Activated CD4-positive, CD25-positive, alpha-beta regulatory T cell treated with anti-CD3 and anti-CD28 coated beads, Interleukin-2, amount 50 U/mL, for 16 hours (primary cell): Measurements from ENCODE around the gene CACNA1C.

Experiments
- DNase-seq: peaks from one replicate; pipeline ENCODE4 v3.0.0-alpha.2; 2020; ENCODE audit warnings: low read depth, low spot score

The CACNA1C gene

DNA sequence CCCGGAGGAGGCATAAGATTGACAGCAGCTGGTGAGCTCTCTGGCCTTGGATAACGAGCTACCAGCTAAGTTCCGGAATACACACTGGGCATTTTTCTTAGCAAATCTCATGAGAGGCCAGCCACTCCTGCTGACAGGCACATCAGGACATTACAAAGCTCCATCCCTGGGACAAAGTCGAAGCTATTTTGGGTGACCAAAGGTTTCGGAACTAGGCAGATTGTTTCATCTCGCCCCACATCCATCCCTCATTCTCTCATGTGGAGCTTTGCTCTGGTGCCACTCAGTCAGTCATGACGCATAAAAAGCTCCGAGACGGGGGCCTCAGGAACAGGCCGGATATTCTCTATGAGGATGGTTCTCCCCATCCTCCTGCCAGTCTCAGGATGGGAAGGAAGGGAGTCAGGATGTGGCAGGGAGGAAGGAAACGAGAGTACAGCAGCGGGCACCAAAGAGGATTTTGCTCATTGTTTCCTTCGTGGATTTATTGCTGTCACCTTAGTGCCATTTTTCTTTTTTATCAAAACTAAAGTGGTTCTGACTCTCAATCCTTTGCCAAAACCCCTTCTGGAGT is 488.9 kb downstream of the CACNA1C start:
- no peak for DNase-seq

DNA sequence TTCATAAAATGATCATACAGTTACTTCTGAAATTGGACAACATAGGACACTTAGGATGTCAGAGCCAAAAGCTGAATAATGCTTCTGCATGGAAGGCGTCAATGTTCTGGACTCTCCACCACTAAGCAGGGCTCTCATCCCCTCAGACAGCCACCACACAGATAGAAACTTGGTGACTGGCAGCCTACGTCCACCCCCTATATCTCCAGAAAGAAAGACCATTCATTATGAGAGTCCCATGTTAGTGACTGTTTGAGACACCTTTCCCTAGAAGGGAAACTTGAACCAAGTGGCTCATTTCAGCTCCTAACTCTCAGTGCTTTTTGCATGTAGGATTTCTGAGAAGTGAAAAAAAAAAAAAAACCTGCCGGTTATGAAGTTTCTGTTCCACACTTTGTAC is 491.0 kb downstream of the CACNA1C start:
- no peak for DNase-seq

DNA sequence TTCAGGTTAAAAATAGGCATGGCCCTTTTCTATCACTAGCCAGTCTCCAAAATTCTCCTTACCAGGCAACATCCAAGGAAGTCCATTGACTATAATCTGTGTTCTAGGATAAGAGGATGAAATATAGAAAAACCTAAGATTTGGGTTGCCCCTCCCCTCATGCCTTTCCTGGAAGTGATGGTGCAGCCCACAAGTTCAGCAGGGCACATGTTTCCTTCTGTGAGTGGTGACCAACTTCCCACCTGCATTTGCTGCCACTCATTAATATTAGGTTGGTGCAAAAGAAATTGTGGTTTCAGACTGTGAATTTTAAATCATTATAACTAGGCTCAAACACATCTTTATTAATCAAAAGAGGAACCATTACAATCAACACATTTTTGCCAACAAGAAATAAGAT is 491.4 kb downstream of the CACNA1C start:
- no peak for DNase-seq

DNA sequence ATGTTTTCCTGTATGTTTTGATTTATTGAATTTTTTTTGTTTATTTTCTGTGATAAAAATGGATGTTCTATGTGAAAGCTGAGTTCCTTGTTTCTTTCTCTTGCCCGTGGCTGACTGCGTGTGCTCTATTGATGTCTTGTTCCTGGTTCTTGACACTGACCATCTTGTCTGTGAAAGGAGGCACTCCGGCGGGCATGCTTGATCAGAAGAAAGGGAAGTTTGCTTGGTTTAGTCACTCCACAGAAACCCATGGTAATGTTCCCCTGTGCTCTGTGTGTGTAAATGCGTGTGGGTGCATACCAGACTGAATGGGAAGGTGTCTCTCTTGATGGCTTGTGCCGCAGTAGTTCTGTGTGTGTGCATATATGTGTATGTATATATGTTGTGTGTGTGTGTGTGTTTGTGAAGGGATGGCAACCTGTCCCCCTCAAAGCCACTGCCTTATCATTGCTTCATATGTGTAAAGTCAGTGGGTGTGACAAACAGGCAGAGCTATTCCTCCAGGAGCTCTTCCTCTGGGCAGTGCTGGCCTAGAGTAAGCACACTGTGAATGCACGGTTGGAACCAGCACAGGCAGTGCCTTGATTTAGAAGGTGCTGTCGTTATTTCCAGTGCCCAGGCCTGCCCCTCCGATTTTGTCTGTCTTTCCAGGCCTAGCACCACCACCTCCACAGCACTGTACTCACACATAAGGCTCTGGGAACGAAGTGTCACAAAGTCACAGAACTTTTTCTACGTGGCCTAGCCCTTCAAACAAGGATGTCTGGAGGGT is 494.7 kb downstream of the CACNA1C start:
- DNase-seq: no peak

DNA sequence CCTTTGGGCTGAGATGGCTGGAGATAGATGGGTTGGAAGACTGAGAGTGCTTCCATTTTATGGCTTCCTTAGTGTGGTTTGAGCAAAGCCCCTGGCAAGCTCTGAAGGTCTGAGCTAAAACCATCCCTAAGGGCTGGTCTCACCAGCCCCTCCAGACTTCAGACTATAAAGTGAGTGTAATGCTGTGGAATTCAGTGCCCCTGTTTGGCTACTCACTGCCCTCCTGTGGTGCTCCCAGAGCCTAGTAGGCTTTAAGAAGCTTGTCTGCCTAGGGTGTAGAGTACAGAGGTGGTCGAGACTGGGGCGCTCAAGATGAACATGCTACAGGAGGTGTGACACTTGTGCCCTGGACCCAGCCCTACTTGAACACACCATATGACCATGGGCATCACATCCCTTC is 495.3 kb downstream of the CACNA1C start:
- no peak for DNase-seq

DNA sequence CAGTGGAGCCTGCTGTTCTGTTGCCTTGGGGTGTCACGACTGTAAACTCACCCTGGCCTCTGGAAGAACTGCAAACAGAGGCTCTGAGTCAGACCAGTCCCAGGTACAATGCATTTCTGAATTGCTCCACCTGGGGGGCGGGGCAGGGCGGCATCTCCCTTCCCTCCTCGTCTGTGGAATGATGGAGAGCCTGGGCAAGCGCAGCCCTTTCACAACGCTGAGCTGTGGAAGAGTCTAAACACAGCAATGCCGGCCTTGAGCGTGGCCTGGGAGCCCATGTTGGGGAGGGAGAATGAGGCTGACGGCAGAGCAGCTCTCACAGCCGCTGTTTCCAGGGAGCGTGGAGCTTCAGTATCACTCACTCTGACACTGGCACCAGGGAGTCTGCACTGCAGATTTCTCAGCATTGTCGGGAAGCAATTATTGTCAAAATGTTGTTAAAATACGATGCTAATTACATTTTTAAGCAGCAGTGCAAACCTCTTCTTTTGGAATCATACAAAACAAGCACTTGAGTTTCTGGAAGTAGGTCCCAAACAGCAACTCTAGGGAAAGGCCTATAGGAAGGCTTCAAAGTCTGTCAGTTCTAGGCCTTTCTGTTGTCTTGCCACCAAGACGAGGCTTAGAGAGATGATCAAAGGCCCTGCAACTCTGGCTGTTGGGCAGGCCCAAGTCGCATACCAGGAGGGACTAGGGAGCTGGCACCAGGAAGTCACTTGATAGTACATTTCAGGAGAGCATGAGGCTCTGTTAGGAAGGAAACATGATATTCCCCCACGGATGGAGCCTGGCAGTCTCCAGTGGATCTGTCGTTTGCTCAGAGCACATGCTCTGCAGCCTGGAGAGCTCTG is 498.0 kb downstream of the CACNA1C start:
- no peak for DNase-seq

DNA sequence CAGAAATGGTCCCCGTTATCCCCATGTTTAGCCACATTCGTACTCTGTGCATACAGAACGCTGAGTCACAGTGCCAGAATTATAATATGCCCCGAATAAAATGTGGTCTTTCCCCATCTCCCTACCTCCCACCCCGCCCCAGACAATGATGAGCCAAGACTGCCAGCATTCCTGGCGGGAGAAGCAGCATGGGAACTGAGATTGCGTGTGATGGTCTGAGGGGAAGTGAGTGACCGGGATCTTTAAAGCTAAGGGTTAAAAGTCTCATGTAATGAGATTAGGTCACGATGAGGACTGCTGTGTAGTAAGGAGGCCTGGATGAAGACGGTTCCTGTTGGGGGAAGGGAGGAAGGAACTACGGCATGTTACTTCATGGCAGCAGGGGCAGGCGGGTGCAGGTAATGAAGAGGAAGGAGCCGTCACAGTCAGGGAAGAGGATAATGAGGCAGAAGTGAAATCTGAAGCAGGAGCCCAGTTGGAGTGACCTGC is 498.7 kb downstream of the CACNA1C start:
- DNase-seq: no peak

DNA sequence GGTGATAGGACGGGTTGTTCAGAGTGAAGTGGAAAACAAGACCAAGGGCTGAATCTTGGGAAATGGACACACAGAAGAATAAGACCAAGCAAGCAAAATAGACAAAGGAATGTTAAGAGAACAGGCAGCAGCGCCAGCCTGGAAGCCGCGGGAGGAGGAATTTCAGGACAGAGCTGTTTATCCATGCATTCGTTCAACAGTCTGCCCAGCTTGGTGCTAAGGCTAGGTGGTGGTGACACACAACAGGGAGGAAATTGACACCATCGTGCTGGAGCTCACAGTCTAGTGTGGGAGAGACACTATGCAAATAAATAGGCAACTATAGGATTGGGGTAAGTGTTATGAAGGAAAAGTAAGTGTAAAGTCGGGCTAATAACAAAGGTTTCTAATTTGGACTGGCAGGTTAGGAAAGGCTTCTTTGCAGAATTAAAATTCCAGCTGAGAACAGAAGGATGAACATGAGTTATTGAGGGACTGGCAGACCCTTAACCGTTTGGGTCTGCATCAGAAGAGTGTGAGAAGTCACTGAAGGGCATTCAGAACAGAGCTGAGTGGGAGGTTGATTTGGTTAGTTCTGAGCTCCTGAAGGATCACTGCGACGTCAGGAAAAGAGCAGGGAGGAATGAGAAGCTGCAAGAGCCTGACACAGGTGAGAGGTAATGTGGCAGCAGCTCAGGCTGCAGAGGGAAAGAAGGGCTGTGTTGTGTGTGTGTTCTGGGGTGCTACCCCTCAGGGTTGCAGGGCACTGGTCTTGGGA is 499.4 kb downstream of the CACNA1C start:
- no peak for DNase-seq

DNA sequence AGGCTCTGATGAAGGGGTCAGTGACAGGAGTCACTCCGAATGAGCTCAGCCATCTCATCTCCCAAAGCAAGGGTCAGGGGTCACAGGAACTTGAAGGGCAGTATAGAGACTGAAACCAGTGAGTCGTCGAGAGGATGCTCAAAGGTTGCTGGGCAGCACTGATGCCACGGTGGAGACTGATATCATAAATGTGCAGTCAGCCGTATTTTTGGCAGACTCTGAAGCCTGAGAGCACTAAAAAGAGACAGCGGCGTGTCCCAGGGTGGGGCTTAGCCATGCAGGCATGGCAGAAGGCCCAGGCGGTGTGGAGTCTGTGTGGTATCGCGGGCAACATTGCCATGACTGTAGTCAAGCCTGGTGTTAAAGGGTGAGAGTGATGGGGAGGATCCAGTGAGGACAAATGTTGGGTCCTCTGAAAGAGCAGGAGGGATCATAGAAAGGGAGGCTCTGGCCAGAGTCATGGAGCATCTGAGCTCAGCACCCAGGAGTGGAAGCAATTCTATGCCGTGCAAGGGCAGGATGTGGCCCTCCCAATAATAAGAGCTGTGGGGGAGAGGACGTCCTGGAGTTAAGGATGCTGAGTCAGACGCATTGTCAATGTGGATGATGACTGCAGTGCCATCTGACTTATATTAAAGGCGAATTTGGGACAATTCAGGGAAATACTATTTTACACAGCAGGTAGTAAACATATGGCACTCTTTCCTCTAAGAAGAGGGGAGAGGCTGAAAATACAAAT is 500.8 kb downstream of the CACNA1C start:
- no peak for DNase-seq

DNA sequence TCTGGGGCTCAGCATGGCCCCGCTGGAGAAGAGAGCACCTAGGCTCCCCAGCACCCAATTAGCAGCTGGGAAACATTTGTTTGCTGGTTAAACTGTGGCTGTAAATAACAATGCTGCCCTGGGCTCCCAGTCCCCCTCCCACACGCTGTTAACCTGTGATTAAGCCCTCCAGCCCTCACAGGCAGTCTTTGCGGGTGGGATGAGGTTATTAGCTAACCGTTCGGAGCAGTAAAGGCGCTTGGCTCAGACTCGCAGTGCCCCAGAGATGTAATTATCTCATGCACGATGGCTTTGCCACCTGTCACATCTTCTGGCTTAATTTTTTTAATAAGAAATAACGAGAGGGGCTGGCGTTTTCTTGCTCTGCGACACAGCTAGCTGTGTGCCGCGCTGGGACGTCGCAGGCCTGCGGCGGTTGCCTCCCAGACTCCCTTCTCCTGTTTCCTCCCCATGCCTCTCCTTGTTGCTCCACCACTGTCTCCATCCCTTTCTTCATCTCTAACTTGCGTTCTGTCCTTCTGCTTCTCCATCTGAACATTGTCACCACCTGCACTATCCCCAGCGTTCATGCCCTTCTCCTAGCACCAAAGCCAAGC is 502.8 kb downstream of the CACNA1C start:
- no peak for DNase-seq

DNA sequence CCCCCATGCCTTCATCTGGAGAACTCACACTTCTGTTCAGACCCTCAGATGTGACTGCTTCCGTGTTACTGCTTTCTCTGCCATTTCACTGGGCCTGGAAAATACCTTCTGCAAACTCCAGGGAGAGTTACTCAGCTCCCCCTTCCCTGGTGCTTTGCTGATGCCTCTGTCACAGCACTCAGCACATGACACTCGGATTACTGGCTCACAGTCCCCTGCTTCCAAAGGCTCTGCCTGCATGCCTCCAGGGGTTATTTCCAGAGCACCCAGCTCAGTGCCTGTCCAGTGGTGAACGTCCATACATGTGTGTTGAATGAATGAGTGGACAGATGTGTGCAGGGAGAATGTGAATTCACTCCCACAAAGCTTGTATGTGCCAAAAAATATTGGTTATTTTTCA is 504.8 kb downstream of the CACNA1C start:
- no peak for DNase-seq

DNA sequence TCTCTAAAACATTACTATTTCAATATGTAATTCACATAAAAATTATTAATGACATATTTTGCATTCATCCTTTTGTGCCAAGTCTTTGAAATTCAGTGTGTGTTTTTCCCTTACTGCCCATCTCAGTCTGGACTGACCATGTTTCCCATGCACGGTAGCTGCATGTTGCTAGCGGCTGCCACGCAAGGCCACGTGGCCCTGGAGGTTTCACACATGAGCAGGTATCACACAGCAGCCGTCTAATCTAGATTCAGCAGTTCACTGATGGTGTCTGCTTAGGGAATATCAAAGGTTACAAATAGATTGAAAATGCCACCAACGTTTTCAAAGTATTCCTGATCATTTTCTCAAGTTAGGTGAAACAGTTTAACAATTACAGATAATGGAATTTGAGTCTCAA is 507.1 kb downstream of the CACNA1C start:
- no peak for DNase-seq

DNA sequence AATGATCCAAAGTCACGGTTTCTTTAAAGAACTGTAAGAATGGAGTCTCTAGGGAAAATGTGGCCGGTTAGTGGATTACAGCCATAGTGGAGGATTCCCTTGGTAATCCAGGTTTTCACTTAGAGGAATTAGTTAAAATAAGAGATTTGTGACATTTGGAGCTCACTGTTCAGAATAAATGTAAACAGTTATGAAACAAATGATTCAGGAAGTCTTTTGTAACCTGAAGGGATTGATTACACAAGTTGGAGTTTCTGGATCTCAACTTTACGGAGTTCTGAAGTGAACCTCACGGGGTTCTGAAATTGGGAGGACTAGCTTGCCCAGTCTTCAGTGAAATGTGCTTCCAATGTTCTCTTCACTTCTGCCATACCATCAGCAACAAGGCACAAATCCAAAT is 507.6 kb downstream of the CACNA1C start:
- no peak for DNase-seq

DNA sequence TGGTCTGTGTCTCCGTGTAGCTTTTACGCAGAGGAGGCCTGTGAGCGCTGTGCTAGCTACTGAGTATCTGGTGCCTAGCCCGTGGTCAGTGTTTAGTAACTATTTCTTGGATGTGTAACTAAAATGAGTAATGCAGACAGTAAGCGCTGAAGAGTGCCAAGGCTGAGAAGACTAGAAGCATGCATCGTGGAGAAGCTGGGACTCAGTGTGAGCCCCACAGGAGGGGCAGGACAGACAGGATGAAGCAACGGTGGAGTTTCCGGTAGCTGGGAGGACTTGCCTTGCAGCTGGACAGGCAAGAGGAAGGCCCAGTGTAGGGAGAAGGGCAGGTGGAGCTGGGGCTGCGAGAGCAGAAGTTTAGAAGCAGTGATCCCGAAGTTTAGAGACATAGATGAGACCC is 508.6 kb downstream of the CACNA1C start:
- no peak for DNase-seq

DNA sequence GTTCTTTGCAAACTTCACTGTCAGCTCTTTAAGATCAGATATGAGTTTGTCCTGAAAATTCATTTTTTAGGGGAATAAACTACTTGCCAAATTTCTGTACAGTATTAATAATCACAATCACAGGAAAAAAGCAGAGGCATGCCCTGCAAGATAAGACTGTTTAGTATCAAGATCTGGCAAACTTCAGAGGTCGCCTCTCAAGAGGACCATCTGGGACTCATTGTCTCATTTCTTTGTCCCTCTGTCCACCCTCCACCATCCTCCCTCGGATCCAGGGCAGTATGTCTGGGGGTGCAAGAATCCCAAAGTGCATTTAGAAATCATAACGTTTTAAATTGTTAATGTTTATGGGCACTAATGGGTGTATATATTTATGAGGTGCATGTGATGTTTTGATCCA is 509.6 kb downstream of the CACNA1C start:
- no peak for DNase-seq

DNA sequence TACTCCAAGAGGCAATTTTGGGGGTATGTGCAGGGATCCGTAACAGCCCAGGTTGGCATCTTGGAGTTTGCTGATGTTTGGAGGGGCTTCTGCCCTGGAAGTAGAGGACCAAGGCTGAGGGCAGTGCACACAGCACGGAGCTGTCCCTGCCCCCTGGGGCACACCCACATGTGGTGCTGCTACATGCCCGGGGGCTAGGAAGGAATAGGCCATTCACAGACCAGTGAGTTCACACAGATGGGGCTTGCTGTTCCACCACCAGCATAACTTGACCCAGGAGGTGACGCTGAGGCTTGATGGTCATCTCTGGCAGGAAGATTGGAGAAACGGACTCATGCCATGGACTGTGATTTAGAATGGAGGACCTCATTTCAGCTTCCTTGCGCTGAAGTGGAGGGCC is 510.9 kb downstream of the CACNA1C start:
- no peak for DNase-seq

DNA sequence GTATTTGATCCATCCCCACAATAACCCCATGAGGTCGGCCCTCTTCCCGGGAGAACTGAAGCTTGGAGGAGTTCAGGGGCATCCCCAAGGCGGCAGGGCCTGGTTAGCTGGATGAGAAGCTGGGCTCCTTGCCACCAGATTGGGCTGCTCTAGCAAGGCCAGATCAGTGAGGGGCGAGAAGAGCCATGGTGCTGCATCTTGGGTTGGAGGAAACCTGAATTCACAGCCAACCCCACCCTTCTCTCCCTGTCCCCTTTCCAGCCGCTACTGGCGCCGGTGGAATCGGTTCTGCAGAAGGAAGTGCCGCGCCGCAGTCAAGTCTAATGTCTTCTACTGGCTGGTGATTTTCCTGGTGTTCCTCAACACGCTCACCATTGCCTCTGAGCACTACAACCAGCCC is 513.4 kb downstream of the CACNA1C start:
- DNase-seq: no peak

DNA sequence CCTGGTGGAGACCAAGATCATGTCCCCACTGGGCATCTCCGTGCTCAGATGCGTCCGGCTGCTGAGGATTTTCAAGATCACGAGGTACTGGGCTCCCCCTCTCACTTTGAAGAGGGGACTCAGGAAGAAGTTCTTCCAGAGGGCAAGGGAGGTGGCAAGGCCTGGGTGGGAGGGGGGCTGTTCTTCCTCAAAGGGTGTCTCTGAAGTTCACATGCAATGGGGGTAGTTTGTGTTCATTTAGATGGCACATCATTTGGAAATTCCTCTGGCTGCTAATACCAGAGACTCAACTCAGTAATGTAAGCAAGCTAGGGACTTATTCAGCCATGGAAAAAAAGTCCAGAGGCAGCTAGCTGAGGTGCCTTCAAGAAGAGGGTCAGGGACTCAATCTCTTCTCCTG is 514.9 kb downstream of the CACNA1C start:
- DNase-seq: no peak

DNA sequence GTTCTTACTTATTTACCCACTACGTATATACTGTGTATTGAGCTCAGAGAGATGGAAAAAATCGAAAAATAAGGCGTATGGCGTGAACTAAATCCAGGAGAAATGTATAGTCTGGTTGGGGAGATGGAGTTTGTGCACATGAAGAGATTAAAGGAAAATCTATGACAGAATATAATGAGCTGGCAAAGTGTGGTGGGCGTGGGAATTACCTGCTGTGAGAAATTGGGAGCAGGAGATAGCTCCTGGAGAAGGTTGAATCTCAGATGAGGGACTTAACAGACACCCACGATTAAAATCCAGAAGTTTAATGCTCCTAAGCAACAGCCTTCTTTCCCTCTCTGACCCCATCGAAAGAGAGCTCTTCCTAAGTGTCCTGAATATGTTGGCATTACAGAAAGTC is 517.8 kb downstream of the CACNA1C start:
- DNase-seq: no peak

DNA sequence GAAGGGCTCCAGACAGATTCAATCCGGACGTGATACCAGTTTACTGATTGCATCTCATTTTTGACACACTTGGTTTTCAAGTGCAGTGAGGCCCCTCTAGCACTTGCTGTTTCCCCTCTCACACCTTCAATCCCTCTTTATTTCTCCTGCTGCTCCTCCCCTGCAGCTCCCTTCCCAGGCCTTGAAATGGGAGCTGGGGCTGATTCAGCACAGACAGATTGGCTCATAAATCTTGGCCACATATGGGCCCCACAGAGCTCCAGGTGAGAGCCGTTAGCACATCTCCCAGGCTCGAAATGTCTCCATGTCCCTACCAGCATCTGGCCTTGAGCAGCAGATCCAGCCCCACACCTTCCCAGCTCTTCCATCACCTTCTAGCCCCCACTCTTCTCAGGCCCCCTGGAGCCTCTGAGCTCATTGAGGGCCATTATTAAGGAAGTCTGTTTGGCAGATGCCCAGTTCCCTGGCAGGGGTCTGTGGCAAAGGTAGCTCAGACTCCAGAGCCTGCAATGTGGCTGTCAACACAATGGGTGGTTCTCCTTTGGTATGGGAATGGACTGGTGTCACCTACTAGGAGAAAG is 521.7 kb downstream of the CACNA1C start:
- no peak for DNase-seq
